AG04449 (cell line): ENCODE results near the gene HCFC1R1.

ENCODE experiments used
- CTCF ChIA-PET: fragments of 350-600 bp; formaldehyde crosslinking; extraction: SDS; loops from one replicate; lab custom pipeline; 2021; ENCODE audit warnings: antibody characterized with exemption; lab: Yijun Ruan, JAX
- POLR2A ChIA-PET: fragments of 400-600, 350-600 bp; formaldehyde crosslinking; extraction: SDS; loops from one replicate; lab custom pipeline; 2020; ENCODE audit warnings: antibody characterized with exemption, inconsistent platforms; lab: Yijun Ruan, JAX
- DNase-seq: peaks from one replicate; pipeline ENCODE4 v3.0.0-alpha.2; 2010; ENCODE audit warnings: low read depth, low spot score
- H3K4me3 ChIP-seq: 2 replicates; pipeline ENCODE4 v1.5.1; 2011; ENCODE audit warnings: low read depth, mild to moderate bottlenecking, control low read depth, low read length
- TF ChIP-seq, protein P1 (sequence below): IDR thresholded peaks from one replicate; pipeline ENCODE4 v1.5.1; 2011; ENCODE audit warnings: mild to moderate bottlenecking, moderate library complexity, low read length, control low read depth, inconsistent platforms; ENCODE audit not compliant: insufficient read depth; ENCODE audit errors: missing control alignments

Gene HCFC1R1

DNA sequence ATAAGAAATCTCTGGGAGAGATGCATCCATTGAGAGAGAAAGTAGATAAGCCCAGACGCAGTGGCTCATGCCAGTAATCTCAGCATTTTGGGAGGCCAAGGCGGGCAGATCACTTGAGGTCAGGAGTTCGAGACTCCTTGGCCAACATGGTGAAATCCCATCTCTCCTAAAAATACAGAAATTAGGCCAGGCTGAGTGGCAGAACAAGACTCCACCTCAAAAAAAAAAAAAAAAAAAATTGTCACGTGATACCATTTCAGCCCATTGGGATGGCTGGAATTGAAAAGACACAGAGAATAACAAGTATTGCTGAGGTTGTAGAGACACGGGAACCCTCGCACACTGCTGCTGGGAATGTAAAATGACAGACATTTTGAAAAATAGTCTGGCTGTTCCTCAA, 38.8 kb upstream of the HCFC1R1 start:
- ChIA-PET POLR2A (no interaction called here), CTCF (interaction anchor here (1.4 to 4.6 kb wide), 4 partner anchors 18 to 66 kb away, joined by 3 to 26 read pairs (median 6); no protein-coding TSS in a partner anchor)
- TF ChIP-seq, protein P1, sequence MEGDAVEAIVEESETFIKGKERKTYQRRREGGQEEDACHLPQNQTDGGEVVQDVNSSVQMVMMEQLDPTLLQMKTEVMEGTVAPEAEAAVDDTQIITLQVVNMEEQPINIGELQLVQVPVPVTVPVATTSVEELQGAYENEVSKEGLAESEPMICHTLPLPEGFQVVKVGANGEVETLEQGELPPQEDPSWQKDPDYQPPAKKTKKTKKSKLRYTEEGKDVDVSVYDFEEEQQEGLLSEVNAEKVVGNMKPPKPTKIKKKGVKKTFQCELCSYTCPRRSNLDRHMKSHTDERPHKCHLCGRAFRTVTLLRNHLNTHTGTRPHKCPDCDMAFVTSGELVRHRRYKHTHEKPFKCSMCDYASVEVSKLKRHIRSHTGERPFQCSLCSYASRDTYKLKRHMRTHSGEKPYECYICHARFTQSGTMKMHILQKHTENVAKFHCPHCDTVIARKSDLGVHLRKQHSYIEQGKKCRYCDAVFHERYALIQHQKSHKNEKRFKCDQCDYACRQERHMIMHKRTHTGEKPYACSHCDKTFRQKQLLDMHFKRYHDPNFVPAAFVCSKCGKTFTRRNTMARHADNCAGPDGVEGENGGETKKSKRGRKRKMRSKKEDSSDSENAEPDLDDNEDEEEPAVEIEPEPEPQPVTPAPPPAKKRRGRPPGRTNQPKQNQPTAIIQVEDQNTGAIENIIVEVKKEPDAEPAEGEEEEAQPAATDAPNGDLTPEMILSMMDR: no peak
- no peak overlapping the region for H3K4me3 ChIP-seq
- DNase-seq: no peak

DNA sequence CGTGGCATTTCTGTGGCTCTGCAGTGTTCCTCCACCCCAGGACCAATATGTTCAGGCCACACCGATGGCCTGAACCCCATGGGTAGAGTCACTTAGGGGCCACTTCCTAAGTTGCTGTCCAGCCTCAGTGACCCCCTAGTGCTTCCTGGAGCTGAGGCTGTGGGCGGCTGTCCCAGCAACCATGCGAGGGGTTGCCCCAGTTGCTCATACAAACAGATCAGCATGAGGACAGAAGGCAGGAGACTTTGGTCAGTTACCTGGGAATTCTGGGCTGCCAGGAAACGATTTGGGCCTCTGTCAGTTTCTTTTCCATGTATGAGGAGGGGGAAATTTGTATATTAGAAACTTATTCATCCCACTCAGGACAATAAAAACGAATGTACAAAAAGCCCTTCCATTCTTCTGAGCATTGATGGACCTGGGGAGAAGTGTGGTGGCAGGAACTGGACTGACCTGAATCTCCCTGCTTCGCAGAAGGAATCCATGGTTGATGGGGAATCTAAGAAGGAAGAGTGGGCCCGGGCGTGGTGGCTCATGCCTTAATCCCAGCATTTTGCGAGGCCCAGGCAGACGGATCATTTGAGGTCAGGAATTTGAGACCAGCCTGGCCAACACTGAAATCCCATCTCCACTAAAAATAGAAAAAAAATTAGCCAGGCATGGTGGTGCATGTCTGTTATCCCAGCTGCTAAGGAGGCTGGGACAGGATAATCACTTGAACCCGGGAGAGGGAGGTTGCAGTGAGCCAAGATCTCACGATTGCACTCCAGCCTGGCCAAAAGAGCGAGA, 36.8 kb upstream of the HCFC1R1 start:
- ChIA-PET CTCF (interaction anchor here (0.9 to 5.0 kb wide), 27 partner anchors 9 to 207 kb away, joined by 3 to 88 read pairs (median 7); partner anchors contain the start of genes HCFC1R1, THOC6, ZNF205 and ZNF213), POLR2A (no interaction called here)
- TF ChIP-seq, protein P1: no peak
- H3K4me3 ChIP-seq: no peak overlapping the region
- DNase-seq: no peak

DNA sequence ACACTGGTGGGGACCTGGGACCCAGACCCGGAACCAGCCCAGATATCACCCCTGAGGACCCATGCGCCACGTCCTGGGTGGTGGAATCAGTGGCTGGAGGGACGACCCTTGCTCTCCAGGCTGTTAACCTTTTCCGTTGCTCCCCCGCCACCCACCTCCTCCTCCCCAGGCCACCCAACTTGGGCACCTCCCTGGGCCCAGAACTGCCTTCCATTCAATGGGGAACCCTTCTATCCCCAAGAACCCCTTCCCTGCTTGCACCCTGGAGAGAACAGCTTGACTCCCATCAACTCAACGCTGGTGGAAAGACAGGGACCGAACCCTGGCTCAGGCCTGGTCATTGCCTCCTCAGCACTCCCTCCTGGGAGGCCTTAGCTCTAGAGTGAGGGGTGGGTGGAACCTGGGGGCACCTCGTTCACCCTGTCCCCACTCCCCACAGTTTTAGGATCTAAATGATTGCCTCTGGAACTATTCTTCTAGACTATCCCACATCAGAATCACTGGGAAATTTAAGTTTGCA, 36.0 kb upstream of the HCFC1R1 start:
- TF ChIP-seq, protein P1: no peak
- ChIA-PET POLR2A (interaction anchor here (1.7 kb wide), 1 partner anchor 75 kb away, joined by 5 read pairs; the partner anchor contains the start of gene ZNF213), CTCF (interaction anchor here (0.7 to 5.0 kb wide), 34 partner anchors 8 to 207 kb away, joined by 3 to 88 read pairs (median 6); partner anchors contain the start of genes HCFC1R1, THOC6, ZNF205 and ZNF213)
- no peak for DNase-seq
- H3K4me3 ChIP-seq: peak overlapping the region; percentile 52

DNA sequence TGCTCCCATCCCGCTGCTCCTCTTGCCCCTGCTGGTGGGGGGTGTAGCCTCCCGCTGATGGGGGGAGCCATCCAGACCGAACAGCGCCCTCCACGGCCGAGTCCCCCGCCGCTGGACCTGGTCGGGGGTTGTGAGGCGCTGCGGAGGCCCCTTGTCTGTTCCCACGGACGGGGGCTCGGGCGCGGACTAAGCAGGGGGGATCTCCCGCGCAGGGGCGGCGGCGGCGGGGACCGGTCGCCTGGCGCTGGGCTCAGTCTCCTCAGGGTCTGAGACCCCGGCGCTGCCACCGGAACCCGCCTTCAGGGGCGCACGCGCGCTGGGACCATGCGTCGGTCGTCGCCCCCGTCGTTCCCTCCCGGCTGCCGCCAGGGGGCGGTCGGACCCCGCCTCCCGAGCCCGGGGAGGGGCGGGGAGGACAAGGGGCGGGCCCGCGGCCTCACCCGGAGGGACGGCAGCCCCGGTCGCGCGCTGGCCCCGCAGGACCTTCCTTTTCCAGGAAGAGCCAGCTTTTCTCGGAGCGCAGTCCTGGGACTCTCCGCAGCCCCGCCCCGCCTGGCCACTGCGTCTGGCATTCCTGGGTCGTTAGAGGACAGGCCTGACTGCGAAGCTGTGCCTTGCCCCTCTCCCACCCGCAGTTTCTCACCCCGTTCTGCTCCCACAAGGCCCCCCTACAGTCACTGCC, 35.4 kb upstream of the HCFC1R1 start:
- peak overlapping the region; percentile 81 for H3K4me3 ChIP-seq
- POLR2A ChIA-PET: interaction anchor here (1.3 to 1.7 kb wide), 2 partner anchors 69 to 76 kb away, joined by 4 to 5 read pairs; partner anchors contain the start of gene ZNF213
- CTCF ChIA-PET: interaction anchor here (0.5 to 5.0 kb wide), 46 partner anchors 8 to 208 kb away, joined by 3 to 88 read pairs (median 5); partner anchors contain the start of genes HCFC1R1, THOC6, ZNF205 and ZNF213
- peak; percentile 16 for DNase-seq
- TF ChIP-seq, protein P1: peak; percentile 91

DNA sequence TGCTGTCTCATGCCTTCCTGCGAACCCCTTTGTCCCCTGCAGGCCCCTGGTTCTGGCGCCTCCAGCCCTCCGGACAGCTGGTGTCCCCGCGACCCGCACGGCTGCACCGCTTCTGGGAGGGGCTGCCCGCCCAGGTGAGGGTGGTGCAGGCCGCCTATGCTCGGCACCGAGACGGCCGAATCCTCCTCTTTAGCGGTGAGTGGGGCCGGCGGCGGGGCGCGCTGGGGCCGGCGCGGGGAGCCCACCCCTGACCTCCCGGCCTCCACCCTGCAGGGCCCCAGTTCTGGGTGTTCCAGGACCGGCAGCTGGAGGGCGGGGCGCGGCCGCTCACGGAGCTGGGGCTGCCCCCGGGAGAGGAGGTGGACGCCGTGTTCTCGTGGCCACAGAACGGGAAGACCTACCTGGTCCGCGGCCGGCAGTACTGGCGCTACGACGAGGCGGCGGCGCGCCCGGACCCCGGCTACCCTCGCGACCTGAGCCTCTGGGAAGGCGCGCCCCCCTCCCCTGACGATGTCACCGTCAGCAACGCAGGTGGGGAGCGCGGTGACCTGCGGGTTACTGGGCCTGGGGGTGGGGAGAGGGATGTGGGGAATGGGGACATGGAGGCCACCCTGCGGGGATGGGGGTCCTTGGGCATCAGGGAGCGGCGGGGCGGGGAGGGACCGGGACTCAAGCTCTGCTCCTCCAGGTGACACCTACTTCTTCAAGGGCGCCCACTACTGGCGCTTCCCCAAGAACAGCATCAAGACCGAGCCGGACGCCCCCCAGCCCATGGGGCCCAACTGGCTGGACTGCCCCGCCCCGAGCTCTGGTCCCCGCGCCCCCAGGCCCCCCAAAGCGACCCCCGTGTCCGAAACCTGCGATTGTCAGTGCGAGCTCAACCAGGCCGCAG, 34.6 kb upstream of the HCFC1R1 start:
- CTCF ChIA-PET: interaction anchor here (0.7 to 5.0 kb wide), 30 partner anchors 9 to 126 kb away, joined by 3 to 88 read pairs (median 6); partner anchors contain the start of gene ZNF205
- TF ChIP-seq, protein P1: no peak
- POLR2A ChIA-PET: interaction anchor here (1.3 to 1.7 kb wide), 2 partner anchors 70 to 77 kb away, joined by 4 to 5 read pairs; partner anchors contain the start of gene ZNF213
- no peak for DNase-seq
- H3K4me3 ChIP-seq: peak overlapping the region; percentile 81
